Fibroblast of lung (primary cell): ENCODE measurements around the gene IL13. TPM values are rescaled to one million over a fixed set of nuclear protein-coding genes. Genes with fewer than 3 reads are reported as not detected.

Experiments
- DNase-seq, 2 donors: peaks; one replicate each; pipeline versions ENCODE4 v3.0.0 to v3.0.0-alpha.2; 2010; ENCODE audit warnings: low read depth in 2 of 2
- H2AFZ ChIP-seq: 2 replicates; pipeline ENCODE4 v1.5.1; 2012; ENCODE audit warnings: low read length, control low read depth, inconsistent platforms
- H3K27ac ChIP-seq: 2 replicates; pipeline ENCODE4 v1.5.1; 2011; ENCODE audit warnings: low read length, control low read depth; ENCODE audit not compliant: insufficient read depth
- H3K27me3 ChIP-seq: 2 replicates; pipeline ENCODE4 v1.5.1; 2011; ENCODE audit warnings: mild to moderate bottlenecking, low read length; ENCODE audit not compliant: control insufficient read depth, insufficient read depth
- H3K36me3 ChIP-seq: 2 replicates; pipeline ENCODE4 v1.5.1; 2011; ENCODE audit warnings: low read length; ENCODE audit not compliant: control insufficient read depth, insufficient read depth
- H3K4me1 ChIP-seq: 2 replicates; pipeline ENCODE4 v1.5.1; 2011; ENCODE audit warnings: low read length; ENCODE audit not compliant: control insufficient read depth, insufficient read depth; ENCODE audit errors: extremely low read depth
- H3K4me2 ChIP-seq: 2 replicates; pipeline ENCODE4 v1.5.1; 2011; ENCODE audit warnings: low read length, control low read depth; ENCODE audit not compliant: insufficient read depth; ENCODE audit errors: extremely low read depth
- H3K4me3 ChIP-seq, 4 experiments: fragments of 200-600 bp in 1 of 4; sonication (generic) in 1 of 4; replicated peaks in 1 of 4; 2 replicates each; pipeline ENCODE4 v1.5.1; 2011 to 2016; ENCODE audit warnings: low read length in 4 of 4, low read depth in 3 of 4, mild to moderate bottlenecking in 3 of 4, control low read depth in 2 of 4, inconsistent platforms in 1 of 4, mixed read lengths in 1 of 4; ENCODE audit not compliant: insufficient read depth in 1 of 4; ENCODE audit errors: control extremely low read depth in 1 of 4
- H3K79me2 ChIP-seq: 2 replicates; pipeline ENCODE4 v1.5.1; 2012; ENCODE audit warnings: mild to moderate bottlenecking, low read length, inconsistent platforms; ENCODE audit not compliant: control insufficient read depth, insufficient read depth
- H3K9ac ChIP-seq: 2 replicates; pipeline ENCODE4 v1.5.1; 2011; ENCODE audit warnings: mild to moderate bottlenecking, low read length, control low read depth; ENCODE audit not compliant: insufficient read depth
- H3K9me3 ChIP-seq: 2 replicates; pipeline ENCODE4 v1.5.1; 2012; ENCODE audit warnings: low read depth, low read length; ENCODE audit not compliant: control insufficient read depth, insufficient read depth
- H4K20me1 ChIP-seq: 2 replicates; pipeline ENCODE4 v1.5.1; 2011; ENCODE audit warnings: low read length; ENCODE audit not compliant: control insufficient read depth, insufficient read depth; ENCODE audit errors: extremely low read depth
- CTCF ChIP-seq, 2 donors: IDR thresholded peaks in 1 of 2; conservative IDR thresholded peaks in 1 of 2; 1 replicate in 1 of 2; 2 replicates in 1 of 2; pipeline ENCODE4 v1.5.1; 2011 to 2012; ENCODE audit warnings: low read length in 2 of 2, control low read depth in 1 of 2, inconsistent platforms in 1 of 2, low read depth in 1 of 2, mild to moderate bottlenecking in 1 of 2
- EZH2 ChIP-seq: IDR thresholded peaks from 2 replicates; pipeline ENCODE4 v1.5.1; 2012; ENCODE audit warnings: low read length, control low read depth, mild to moderate bottlenecking; ENCODE audit errors: missing control alignments
- polyA plus RNA-seq, 2 donors: library from polyadenylated mRNA; depleted of rRNA in 1 of 2; stranded (reverse) in 1 of 2; unstranded in 1 of 2; fragments of >200 nt; gene quantifications; 2 replicates each; pipeline ENCODE4 v1.2.1, GENCODE V29; 2011 to 2012; ENCODE audit warnings: missing spikeins in 1 of 2
- total RNA-seq: library from RNA; depleted of rRNA; stranded (reverse); fragments of >200 nt; gene quantifications from 2 replicates; pipeline ENCODE4 v1.2.1, GENCODE V29; 2014

IL13 gene
- total and polyA plus RNA-seq, 2 donors (not counting 1 experiment from before 2014, with no cell fraction given): not detected

- H3K36me3 ChIP-seq: no peaks in the 10 kb centered on the region
- H3K9ac ChIP-seq: peak overlapping the region; percentile 32
- H3K4me2 ChIP-seq: peak overlapping the region; percentile 53
- no peaks in the 10 kb centered on the region for H3K79me2 ChIP-seq
- H3K27me3 ChIP-seq: no peaks in the 10 kb centered on the region
- no peak overlapping the region for H3K27ac ChIP-seq
- TF ChIP-seq EZH2: no peak
- no peak for TF ChIP-seq CTCF (conservative IDR thresholded peaks at IDR 0.05 in 1 of 2, IDR thresholded peaks at IDR 0.05 in 1 of 2; ENCODE audit: low read depth in 1 of 2, low read length in 2 of 2)
- H2AFZ ChIP-seq: no peak overlapping the region
- no peaks in the 10 kb centered on the region for H4K20me1 ChIP-seq
- H3K9me3 ChIP-seq: no peaks in the 10 kb centered on the region
- no peaks in the 10 kb centered on the region for H3K4me1 ChIP-seq
- DNase-seq: peak; percentile 19 to 34
- H3K4me3 ChIP-seq: peak overlapping the region; percentile 18 to 52 (median 22)
These were observed 1.9 kb upstream of the IL13 start for GRCh38 chr5:132655821-132656773.

- Histone ChIP-seq H3K27ac (no peak overlapping the region), H3K4me3 (peak overlapping the region in 1 of 4 experiments; percentile 52), H3K9ac (no peak overlapping the region), H3K36me3 (no peaks in the 10 kb centered on the region), H3K4me1 (no peaks in the 10 kb centered on the region), H3K9me3 (no peaks in the 10 kb centered on the region), H2AFZ (no peak overlapping the region), H3K27me3 (no peaks in the 10 kb centered on the region), H4K20me1 (no peaks in the 10 kb centered on the region), H3K79me2 (no peaks in the 10 kb centered on the region), H3K4me2 (no peak overlapping the region)
- no peak for DNase-seq
- no peak for TF ChIP-seq EZH2
These were observed 1.1 kb upstream of the IL13 start for GRCh38 chr5:132656774-132657355.

DNA sequence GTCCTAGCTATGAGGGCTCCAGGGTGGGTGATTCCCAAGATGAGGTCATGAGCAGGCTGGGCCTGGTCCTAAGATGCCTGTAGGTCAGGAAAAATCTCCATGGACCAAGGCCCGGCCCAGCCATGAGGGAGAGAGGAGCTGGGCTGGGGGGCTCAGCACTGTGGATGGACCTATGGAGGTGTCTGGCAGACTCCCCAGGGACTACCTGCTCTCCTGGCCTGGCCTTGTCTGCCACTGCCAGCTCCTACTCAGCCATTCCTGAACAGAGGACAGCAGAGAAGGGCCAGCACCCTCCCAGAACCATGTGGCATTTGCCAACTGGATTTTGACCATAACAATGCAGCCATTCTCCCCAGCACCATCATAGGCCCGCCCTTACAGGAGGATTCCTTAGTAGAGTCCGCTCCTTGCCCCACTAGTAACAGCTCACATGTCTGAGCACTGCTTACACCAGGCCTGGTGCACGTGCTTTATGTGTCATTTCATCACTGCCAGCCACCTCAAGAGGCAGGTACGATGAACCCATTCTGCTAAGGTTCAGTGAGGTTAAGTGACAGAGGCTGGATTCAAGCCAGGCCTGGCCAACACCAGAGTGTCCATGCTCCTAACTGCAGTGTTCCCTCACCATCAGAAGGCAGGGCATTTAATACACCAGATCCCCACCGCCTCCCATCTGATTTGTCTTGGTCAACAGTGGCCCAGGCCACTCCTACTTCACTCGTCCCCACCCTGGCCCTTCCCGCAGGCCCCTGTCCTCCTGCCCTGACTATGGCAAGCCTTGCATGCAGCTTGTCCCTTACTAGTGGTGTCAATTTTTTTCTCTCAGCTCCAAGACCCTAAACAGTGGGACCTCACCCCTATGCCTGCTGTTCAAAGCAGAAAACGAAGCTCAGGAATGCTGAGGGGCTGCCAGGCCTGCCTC is 669 bp downstream of the IL13 start:
- H2AFZ ChIP-seq: no peak overlapping the region
- TF ChIP-seq EZH2 (no peak), CTCF (conservative IDR thresholded peaks at IDR 0.05 in 1 of 2, IDR thresholded peaks at IDR 0.05 in 1 of 2; ENCODE audit: low read depth in 1 of 2, low read length in 2 of 2) (no peak)
- no peak overlapping the region for H3K4me2 ChIP-seq
- no peak overlapping the region for H3K4me3 ChIP-seq
- H3K4me1 ChIP-seq: no peaks in the 10 kb centered on the region
- no peaks in the 10 kb centered on the region for H3K9me3 ChIP-seq
- no peak overlapping the region for H3K27ac ChIP-seq
- no peaks in the 10 kb centered on the region for H3K36me3 ChIP-seq
- no peak overlapping the region for H3K9ac ChIP-seq
- H3K79me2 ChIP-seq: no peaks in the 10 kb centered on the region
- DNase-seq: no peak
- H4K20me1 ChIP-seq: no peaks in the 10 kb centered on the region
- no peaks in the 10 kb centered on the region for H3K27me3 ChIP-seq
